ENCODE measurements around the gene THADA.

DNA sequence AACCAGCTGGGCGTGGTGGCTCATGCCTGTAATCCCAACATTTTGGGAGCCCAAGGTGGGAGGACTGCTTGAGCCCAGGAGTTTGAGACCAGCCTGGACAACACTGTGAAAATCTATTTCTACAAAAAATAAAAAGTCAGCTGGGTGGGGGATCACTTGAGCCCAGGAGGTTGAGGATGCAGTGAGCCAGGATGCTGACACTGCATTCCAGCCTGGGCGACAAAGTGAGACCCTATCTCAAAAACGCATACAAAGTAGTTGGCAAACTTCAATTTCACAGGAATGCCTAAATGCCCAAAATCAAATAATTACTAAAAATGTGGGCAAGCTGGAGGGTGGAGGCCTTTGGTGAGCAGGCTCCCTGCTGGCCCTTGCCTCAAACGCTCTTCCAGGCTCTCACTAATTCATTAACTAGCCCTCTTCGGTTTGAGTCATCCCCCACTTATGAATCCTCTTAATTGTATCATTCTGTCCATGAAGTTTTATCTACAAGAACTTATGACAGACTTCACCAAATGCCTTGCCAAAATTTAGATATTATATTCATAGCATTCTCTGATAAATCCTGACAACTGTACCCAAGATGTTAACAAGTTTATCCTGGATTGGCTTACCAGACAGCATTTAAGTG, 300.8 kb downstream of the THADA start:
- TF ChIP-seq, protein P1, sequence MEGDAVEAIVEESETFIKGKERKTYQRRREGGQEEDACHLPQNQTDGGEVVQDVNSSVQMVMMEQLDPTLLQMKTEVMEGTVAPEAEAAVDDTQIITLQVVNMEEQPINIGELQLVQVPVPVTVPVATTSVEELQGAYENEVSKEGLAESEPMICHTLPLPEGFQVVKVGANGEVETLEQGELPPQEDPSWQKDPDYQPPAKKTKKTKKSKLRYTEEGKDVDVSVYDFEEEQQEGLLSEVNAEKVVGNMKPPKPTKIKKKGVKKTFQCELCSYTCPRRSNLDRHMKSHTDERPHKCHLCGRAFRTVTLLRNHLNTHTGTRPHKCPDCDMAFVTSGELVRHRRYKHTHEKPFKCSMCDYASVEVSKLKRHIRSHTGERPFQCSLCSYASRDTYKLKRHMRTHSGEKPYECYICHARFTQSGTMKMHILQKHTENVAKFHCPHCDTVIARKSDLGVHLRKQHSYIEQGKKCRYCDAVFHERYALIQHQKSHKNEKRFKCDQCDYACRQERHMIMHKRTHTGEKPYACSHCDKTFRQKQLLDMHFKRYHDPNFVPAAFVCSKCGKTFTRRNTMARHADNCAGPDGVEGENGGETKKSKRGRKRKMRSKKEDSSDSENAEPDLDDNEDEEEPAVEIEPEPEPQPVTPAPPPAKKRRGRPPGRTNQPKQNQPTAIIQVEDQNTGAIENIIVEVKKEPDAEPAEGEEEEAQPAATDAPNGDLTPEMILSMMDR (IDR thresholded peaks at IDR 0.05; ENCODE audit: insufficient read depth, low read length, poor library complexity, severe bottlenecking) = no peak
- no peak for TF ChIP-seq EZH2phosphoT487 (conservative IDR thresholded peaks at IDR 0.05; ENCODE audit: low read length)
